Measurements from ENCODE around the gene NXPE1. TPM values are rescaled to one million over a fixed set of nuclear protein-coding genes. Genes with fewer than 3 reads are reported as not detected.

Gene NXPE1
- total RNA-seq, 1 experiment from 2014 or later, result not detected

DNA sequence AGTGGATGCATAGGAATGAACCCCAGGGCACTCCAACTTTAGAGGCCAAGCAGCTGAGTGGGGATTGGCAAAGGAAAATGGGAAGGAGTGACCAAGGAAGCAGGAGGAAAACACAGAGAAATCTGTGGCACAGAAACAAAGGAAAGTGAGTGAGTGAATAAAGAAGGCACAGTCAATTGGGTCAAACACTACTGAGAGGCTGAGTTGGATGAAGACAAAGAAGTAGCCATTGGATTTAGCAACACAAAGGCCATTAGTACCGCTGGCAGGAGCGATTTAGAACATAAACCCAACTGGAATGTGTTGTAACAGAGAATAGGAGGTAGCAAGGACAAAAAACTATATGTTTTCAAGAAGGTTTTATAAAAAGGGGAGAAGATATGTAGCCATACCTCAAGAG lies 6.6 kb upstream of the NXPE1 start:
- H2BK15ac ChIP-seq (ENCODE audit: low read depth, low read length), result no peak overlapping the region

More for the DNA sequence above, 6.6 kb upstream of the NXPE1 start:
- no peak for DNase-seq
- no peak overlapping the region for H2BK120ac ChIP-seq (ENCODE audit: low read depth, low read length, poor library complexity, severe bottlenecking)
- no peak overlapping the region for H4K91ac ChIP-seq (ENCODE audit: insufficient read length, low read depth, low read length)
- H3K23ac ChIP-seq (ENCODE audit: insufficient read length, low read depth, low read length), result no peak overlapping the region
- Mint-ChIP-seq H3K4me3 (no peak overlapping the region; a peak in 1 of 5 replicates), H3K4me1 (peaks cover 37% of the 10 kb centered on the region in 2 experiments), H3K27ac (peak overlapping the region in 2 of 3 experiments; percentile 86 to 98; a peak in 4 of 7 replicates), H3K27me3 (ENCODE audit: low read depth) (no peaks in the 10 kb centered on the region), H3K9me3 (peaks cover 4 to 5% of the 10 kb centered on the region in 2 experiments; a peak in 3 of 5 replicates), H3K36me3 (ENCODE audit: insufficient read depth in 1 of 3, low read depth in 3 of 3) (peaks cover 0 to 2% (median 2%) of the 10 kb centered on the region in 3 experiments; a peak in 2 of 7 replicates)
- H3K27me3 ChIP-seq (ENCODE audit: insufficient read depth, low read length), result no peaks in the 10 kb centered on the region
- H4K5ac ChIP-seq (ENCODE audit: insufficient read length, low read depth, low read length), result no peak overlapping the region
- H3K27ac ChIP-seq (ENCODE audit: insufficient read length, low read depth, low read length), result no peak overlapping the region
- H3K4ac ChIP-seq (ENCODE audit: low read depth, low read length), result no peak overlapping the region
- H3K18ac ChIP-seq (ENCODE audit: insufficient read length, low read depth, low read length), result no peak overlapping the region
- no CpG with 5 or more reads among the region's 2 CpGs for WGBS (ENCODE audit: extremely low coverage, insufficient read length, low lambda C conversion rate)
- H3T11ph ChIP-seq (ENCODE audit: low read length), result no peak overlapping the region
- no peak overlapping the region for H3K9ac ChIP-seq (ENCODE audit: extremely low read depth, insufficient read length, low read length)
- H3K56ac ChIP-seq (ENCODE audit: insufficient read length, low read depth, low read length), result no peak overlapping the region
- H3K23me2 ChIP-seq (ENCODE audit: insufficient read length, low read depth, low read length, poor library complexity, severe bottlenecking), result no peaks in the 10 kb centered on the region
- H2BK12ac ChIP-seq (ENCODE audit: insufficient read length, low read depth, low read length), result no peak overlapping the region
- H4K20me1 ChIP-seq (ENCODE audit: control insufficient read depth, insufficient read depth, insufficient read length), result no peaks in the 10 kb centered on the region
- H2BK5ac ChIP-seq (ENCODE audit: insufficient read length, low read length), result no peak overlapping the region
- no peak overlapping the region for H2BK20ac ChIP-seq (ENCODE audit: low read depth, low read length, poor library complexity, severe bottlenecking)
- no peak overlapping the region for H3K14ac ChIP-seq (ENCODE audit: insufficient read depth, low read length)
- no peak overlapping the region for H4K8ac ChIP-seq (replicated peaks; ENCODE audit: insufficient read length, low read depth, low read length)
- no peaks in the 10 kb centered on the region for H3K9me3 ChIP-seq (ENCODE audit: control insufficient read depth, low read depth, low read length)
- TF ChIP-seq, protein P1, sequence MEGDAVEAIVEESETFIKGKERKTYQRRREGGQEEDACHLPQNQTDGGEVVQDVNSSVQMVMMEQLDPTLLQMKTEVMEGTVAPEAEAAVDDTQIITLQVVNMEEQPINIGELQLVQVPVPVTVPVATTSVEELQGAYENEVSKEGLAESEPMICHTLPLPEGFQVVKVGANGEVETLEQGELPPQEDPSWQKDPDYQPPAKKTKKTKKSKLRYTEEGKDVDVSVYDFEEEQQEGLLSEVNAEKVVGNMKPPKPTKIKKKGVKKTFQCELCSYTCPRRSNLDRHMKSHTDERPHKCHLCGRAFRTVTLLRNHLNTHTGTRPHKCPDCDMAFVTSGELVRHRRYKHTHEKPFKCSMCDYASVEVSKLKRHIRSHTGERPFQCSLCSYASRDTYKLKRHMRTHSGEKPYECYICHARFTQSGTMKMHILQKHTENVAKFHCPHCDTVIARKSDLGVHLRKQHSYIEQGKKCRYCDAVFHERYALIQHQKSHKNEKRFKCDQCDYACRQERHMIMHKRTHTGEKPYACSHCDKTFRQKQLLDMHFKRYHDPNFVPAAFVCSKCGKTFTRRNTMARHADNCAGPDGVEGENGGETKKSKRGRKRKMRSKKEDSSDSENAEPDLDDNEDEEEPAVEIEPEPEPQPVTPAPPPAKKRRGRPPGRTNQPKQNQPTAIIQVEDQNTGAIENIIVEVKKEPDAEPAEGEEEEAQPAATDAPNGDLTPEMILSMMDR (conservative IDR thresholded peaks at IDR 0.05), result no peak
- no peak overlapping the region for H2AK5ac ChIP-seq (ENCODE audit: insufficient read length, low read length)
- H2AFZ ChIP-seq (ENCODE audit: low read length), result no peak overlapping the region
- H3K4me1 ChIP-seq (ENCODE audit: insufficient read depth, low read length), result peaks cover 4% of the 10 kb centered on the region
- no peaks in the 10 kb centered on the region for H3K79me1 ChIP-seq (ENCODE audit: insufficient read depth, low read depth, low read length, poor library complexity, severe bottlenecking)
- H3K79me2 ChIP-seq (ENCODE audit: insufficient read depth, low read length), result no peaks in the 10 kb centered on the region
- no peak overlapping the region for H3K4me2 ChIP-seq (ENCODE audit: insufficient read depth, insufficient read length, low read length)
